ENCODE data around the gene GADD45GIP1. TPM values are rescaled to one million over a fixed set of nuclear protein-coding genes. Genes with fewer than 3 reads are reported as not detected.
A peak's percentile ranks its signal among the peaks of the same experiment; 100 is the strongest.

Gene GADD45GIP1
- total RNA-seq, 1 donor from 2014 or later = 18.8 TPM

- H3K27ac Mint-ChIP-seq = peak overlapping the region; percentile 98
- H3K4me1 Mint-ChIP-seq = peaks cover 49% of the 10 kb centered on the region
- no peak for DNase-seq (ENCODE audit: low spot score in 2 of 2, unreplicated experiment in 2 of 2)
- no peaks in the 10 kb centered on the region for H3K27me3 Mint-ChIP-seq (ENCODE audit: low read depth)
- no peak overlapping the region for H3K4me3 Mint-ChIP-seq
- TF ChIP-seq, protein P1, sequence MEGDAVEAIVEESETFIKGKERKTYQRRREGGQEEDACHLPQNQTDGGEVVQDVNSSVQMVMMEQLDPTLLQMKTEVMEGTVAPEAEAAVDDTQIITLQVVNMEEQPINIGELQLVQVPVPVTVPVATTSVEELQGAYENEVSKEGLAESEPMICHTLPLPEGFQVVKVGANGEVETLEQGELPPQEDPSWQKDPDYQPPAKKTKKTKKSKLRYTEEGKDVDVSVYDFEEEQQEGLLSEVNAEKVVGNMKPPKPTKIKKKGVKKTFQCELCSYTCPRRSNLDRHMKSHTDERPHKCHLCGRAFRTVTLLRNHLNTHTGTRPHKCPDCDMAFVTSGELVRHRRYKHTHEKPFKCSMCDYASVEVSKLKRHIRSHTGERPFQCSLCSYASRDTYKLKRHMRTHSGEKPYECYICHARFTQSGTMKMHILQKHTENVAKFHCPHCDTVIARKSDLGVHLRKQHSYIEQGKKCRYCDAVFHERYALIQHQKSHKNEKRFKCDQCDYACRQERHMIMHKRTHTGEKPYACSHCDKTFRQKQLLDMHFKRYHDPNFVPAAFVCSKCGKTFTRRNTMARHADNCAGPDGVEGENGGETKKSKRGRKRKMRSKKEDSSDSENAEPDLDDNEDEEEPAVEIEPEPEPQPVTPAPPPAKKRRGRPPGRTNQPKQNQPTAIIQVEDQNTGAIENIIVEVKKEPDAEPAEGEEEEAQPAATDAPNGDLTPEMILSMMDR (IDR thresholded peaks at IDR 0.05; ENCODE audit: unreplicated experiment) = no peak
- peaks cover 32% of the 10 kb centered on the region for H3K36me3 Mint-ChIP-seq
- H3K9me3 Mint-ChIP-seq = no peaks in the 10 kb centered on the region
Measured at GRCh38 chr19:12944104-12944674, 12.8 kb downstream of the GADD45GIP1 start.

DNA sequence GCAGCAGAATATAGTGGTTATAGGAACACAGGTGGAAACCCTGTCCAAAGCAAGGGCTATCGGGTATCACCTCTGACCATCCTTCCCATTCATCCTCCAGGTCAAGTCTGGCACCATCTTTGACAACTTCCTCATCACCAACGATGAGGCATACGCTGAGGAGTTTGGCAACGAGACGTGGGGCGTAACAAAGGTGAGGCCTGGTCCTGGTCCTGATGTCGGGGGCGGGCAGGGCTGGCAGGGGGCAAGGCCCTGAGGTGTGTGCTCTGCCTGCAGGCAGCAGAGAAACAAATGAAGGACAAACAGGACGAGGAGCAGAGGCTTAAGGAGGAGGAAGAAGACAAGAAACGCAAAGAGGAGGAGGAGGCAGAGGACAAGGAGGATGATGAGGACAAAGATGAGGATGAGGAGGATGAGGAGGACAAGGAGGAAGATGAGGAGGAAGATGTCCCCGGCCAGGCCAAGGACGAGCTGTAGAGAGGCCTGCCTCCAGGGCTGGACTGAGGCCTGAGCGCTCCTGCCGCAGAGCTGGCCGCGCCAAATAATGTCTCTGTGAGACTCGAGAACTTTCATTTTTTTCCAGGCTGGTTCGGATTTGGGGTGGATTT lies 13.5 kb downstream of the GADD45GIP1 start:
- Mint-ChIP-seq H3K9me3 (no peaks in the 10 kb centered on the region), H3K27ac (peak overlapping the region; percentile 73), H3K36me3 (peaks cover 32% of the 10 kb centered on the region), H3K27me3 (ENCODE audit: low read depth) (no peaks in the 10 kb centered on the region), H3K4me3 (no peak overlapping the region), H3K4me1 (peaks cover 51% of the 10 kb centered on the region)
- no peak for DNase-seq (ENCODE audit: low spot score in 2 of 2, unreplicated experiment in 2 of 2)
- TF ChIP-seq, protein P1 (IDR thresholded peaks at IDR 0.05; ENCODE audit: unreplicated experiment) = no peak

GRCh38 chr19:12940897-12941296 lies 16.1 kb downstream of the GADD45GIP1 start:
- Mint-ChIP-seq H3K4me1 (peaks cover 47% of the 10 kb centered on the region), H3K27me3 (ENCODE audit: low read depth) (no peaks in the 10 kb centered on the region), H3K9me3 (no peaks in the 10 kb centered on the region), H3K4me3 (peak overlapping the region; percentile 99), H3K36me3 (peaks cover 29% of the 10 kb centered on the region), H3K27ac (peak overlapping the region; percentile 69)
- TF ChIP-seq, protein P1 (IDR thresholded peaks at IDR 0.05; ENCODE audit: unreplicated experiment) = no peak
- DNase-seq (ENCODE audit: low spot score in 2 of 2, unreplicated experiment in 2 of 2) = no peak

DNA sequence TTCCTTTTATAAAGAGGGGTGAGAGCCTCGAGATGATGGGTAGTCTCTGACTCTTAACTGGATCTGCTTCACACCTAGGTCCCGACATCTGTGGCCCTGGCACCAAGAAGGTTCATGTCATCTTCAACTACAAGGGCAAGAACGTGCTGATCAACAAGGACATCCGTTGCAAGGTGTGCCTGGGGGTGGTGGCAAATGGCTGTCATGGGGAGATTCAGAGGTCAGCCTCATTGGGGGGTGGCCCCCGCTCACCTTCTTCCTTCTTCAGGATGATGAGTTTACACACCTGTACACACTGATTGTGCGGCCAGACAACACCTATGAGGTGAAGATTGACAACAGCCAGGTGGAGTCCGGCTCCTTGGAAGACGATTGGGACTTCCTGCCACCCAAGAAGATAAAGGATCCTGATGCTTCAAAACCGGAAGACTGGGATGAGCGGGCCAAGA lies 17.0 kb downstream of the GADD45GIP1 start:
- TF ChIP-seq, protein P1 (IDR thresholded peaks at IDR 0.05; ENCODE audit: unreplicated experiment) = no peak

DNA sequence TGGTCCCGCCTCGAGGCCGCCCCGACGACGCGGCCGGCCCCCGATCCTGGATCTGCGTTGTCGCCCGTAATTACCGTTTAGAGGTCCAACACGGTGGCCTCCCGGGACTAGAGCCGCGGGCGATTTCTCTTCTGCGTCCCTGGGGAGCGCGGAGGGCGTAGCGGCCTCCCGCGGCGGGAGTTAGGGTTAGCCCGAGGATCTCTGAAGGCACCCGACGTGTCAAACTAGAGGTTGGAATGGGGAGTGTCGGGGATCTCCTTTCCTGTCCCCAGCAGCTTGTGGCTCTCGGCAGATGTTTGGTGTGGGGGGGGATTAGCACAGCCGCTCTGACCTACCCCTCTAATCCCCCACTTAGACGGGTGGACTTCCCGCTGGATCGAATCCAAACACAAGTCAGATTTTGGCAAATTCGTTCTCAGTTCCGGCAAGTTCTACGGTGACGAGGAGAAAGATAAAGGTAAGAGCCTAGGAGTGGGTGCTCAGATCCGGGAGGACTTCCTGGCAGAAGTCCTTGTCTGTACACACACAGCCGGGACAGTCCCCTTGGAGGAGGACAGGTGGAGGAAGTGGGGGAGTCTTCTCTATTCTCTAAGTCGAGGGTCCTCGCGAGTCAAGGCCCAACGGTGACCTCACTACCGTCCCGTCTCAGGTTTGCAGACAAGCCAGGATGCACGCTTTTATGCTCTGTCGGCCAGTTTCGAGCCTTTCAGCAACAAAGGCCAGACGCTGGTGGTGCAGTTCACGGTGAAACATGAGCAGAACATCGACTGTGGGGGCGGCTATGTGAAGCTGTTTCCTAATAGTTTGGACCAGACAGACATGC lies 18.0 kb downstream of the GADD45GIP1 start:
- Mint-ChIP-seq H3K4me3 (peak overlapping the region; percentile 99), H3K27ac (peak overlapping the region; percentile 96), H3K36me3 (peaks cover 27% of the 10 kb centered on the region), H3K27me3 (ENCODE audit: low read depth) (no peaks in the 10 kb centered on the region), H3K4me1 (peaks cover 38% of the 10 kb centered on the region), H3K9me3 (no peaks in the 10 kb centered on the region)
- no peak for DNase-seq (ENCODE audit: low spot score in 2 of 2, unreplicated experiment in 2 of 2)
- TF ChIP-seq, protein P1 (IDR thresholded peaks at IDR 0.05; ENCODE audit: unreplicated experiment) = no peak

More for the DNA sequence above, 17.0 kb downstream of the GADD45GIP1 start:
- Mint-ChIP-seq H3K4me3 (peak overlapping the region; percentile 99), H3K36me3 (peaks cover 29% of the 10 kb centered on the region), H3K4me1 (peaks cover 42% of the 10 kb centered on the region), H3K27me3 (ENCODE audit: low read depth) (no peaks in the 10 kb centered on the region), H3K27ac (peak overlapping the region; percentile 96), H3K9me3 (no peaks in the 10 kb centered on the region)
- DNase-seq (ENCODE audit: low spot score in 2 of 2, unreplicated experiment in 2 of 2) = no peak

All from mesothelial cell of epicardium (in vitro differentiated cells).